ENCODE measurements around the gene SLC46A1.

- TF ChIP-seq CTCF (conservative IDR thresholded peaks at IDR 0.05; ENCODE audit: low read length), result no peak
- no peak for TF ChIP-seq EZH2phosphoT487 (IDR thresholded peaks at IDR 0.05; ENCODE audit: borderline replicate concordance, low read depth, low read length)
Measured at GRCh38 chr17:28404461-28404811, 1.6 kb downstream of the SLC46A1 start.
